Measurements from ENCODE around the gene ELAVL2. TPM values are rescaled to one million over a fixed set of nuclear protein-coding genes. Genes with fewer than 3 reads are reported as not detected.

ELAVL2 gene
- total RNA-seq, 1 donor: not detected

DNA sequence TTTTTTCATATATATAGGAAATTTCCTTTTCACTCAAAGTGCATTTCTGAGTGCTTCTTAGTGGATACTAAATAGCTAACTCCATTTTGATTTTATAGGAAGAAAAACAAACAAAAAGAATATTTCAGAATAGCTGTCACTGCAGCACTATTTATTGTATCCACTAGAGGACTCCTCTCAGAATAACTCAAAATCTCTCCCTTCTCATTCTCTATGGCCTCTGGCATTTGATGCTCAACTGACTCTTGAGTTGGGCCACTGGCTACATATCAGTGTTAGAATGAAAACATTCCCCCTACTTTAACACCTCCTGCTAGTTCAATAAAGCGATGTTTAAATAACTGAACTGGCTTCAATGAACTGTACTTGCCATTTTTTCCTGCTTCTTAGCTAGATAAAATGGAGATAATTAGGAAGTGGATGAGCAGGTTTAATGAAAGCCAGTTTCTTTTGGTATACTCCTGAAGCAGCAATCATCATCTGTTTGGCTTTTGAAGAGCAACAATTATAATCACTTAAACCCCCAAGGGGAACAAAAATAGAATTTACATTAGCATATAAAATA, 16.6 kb upstream of the ELAVL2 start:
- TF ChIP-seq, protein P1, sequence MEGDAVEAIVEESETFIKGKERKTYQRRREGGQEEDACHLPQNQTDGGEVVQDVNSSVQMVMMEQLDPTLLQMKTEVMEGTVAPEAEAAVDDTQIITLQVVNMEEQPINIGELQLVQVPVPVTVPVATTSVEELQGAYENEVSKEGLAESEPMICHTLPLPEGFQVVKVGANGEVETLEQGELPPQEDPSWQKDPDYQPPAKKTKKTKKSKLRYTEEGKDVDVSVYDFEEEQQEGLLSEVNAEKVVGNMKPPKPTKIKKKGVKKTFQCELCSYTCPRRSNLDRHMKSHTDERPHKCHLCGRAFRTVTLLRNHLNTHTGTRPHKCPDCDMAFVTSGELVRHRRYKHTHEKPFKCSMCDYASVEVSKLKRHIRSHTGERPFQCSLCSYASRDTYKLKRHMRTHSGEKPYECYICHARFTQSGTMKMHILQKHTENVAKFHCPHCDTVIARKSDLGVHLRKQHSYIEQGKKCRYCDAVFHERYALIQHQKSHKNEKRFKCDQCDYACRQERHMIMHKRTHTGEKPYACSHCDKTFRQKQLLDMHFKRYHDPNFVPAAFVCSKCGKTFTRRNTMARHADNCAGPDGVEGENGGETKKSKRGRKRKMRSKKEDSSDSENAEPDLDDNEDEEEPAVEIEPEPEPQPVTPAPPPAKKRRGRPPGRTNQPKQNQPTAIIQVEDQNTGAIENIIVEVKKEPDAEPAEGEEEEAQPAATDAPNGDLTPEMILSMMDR (IDR thresholded peaks at IDR 0.05; ENCODE audit: insufficient read depth, low read depth, low read length): no peak
- no peak for DNase-seq (ENCODE audit: low read depth)
- no peak overlapping the region for H3K4me3 ChIP-seq (ENCODE audit: low read depth, low read length)

DNA sequence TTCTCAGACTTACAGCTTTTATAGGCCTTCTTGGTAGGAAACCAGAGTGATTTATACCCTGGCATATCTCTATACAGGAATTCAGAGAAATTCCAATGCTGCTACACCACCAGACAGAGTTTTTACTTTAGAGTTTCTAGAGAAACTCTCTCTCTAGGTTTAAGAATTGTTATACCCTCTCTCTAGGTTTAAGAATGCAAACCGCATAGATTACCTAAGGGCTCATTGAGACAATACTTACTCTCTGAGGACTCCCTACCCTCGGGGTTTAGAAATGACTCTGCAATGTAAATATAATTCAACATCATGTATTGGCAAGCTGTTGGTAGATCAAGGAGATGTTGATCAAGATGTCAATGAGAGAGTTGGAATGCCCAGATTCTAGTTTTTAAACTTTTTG, 15.3 kb upstream of the ELAVL2 start:
- no peak for DNase-seq (ENCODE audit: low read depth)
- TF ChIP-seq, protein P1 (IDR thresholded peaks at IDR 0.05; ENCODE audit: insufficient read depth, low read depth, low read length): no peak
- H3K4me3 ChIP-seq (ENCODE audit: low read depth, low read length): no peak overlapping the region

DNA sequence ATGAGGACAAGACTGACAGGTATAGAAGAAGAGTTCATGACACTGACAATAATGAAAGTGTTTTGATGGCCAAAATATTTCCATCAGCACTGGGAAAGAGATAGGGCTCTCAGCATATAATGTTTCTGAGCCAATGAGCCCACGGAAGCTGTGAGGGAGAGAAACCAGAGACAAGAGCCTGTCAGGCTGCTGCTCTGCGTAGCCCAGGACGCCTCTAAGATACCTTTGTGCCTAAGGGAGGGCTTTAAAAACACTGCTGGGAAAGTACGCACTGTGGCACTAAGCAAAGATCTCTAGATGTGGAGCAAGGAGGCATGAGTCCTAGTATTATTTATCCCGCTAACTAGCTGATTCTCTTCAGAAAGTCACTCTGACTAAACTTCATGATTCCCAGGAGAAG, 11.0 kb upstream of the ELAVL2 start:
- H3K4me3 ChIP-seq (ENCODE audit: low read depth, low read length): no peak overlapping the region
- TF ChIP-seq, protein P1 (IDR thresholded peaks at IDR 0.05; ENCODE audit: insufficient read depth, low read depth, low read length): no peak

DNA sequence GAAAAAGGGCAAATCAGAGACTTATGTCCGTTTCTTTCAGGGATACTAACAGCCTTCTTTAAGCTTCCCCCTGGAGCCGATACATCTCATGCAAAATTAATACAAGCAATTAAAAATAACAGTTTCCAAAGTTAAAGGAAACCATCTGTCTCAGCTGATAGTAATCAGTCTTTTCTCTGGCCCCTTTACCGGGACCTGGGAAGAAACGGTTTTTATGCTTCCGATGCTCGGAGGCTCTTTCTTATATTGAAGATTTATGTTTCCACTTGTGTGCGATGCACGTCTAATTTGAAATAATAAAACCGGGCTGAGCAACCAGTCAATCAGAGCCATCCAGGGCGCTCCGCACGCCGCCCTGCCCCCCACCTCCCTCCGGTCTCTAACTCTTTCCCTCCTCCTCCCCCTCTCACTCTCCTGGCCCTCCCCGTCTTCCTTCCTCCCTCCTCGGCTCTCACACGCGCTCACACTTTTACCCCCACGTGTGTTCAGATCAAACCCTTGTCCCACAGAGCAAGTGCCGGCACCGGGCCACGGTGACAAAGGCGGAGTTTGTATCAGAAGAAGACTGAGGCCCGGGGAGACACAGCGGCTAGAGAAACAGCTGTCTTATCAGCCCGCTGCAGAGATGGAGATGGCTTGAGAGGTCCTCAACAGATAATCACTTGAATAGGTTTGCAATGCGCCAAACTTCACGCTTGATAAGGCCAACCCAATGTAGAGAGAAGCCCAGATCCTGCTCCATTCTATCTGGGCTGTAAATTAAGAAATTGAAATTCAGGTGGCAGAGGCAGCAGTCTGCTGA, 5.1 kb upstream of the ELAVL2 start:
- TF ChIP-seq, protein P1 (IDR thresholded peaks at IDR 0.05; ENCODE audit: insufficient read depth, low read depth, low read length): no peak
- DNase-seq (ENCODE audit: low read depth): no peak
- no peak overlapping the region for H3K4me3 ChIP-seq (ENCODE audit: low read depth, low read length)

More for the DNA sequence above, 11.0 kb upstream of the ELAVL2 start:
- DNase-seq (ENCODE audit: low read depth): no peak

DNA sequence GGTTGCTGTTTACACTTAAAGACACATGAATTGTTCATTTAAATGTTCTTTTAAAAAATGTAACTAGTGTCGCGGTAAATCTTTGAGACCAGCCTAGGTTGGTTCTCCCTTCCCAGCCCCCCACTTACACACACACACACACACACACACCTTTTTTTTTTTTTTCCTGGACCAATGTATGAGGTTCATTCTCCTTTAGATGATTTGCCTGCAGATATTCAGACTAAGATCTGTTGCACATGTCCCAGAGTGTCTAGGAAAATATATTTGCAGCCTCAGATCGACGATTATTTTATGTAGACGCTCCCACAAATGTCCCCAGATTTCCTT, 4.4 kb upstream of the ELAVL2 start:
- DNase-seq (ENCODE audit: low read depth): no peak
- TF ChIP-seq, protein P1 (IDR thresholded peaks at IDR 0.05; ENCODE audit: insufficient read depth, low read depth, low read length): no peak
- H3K4me3 ChIP-seq (ENCODE audit: low read depth, low read length): no peak overlapping the region

DNA sequence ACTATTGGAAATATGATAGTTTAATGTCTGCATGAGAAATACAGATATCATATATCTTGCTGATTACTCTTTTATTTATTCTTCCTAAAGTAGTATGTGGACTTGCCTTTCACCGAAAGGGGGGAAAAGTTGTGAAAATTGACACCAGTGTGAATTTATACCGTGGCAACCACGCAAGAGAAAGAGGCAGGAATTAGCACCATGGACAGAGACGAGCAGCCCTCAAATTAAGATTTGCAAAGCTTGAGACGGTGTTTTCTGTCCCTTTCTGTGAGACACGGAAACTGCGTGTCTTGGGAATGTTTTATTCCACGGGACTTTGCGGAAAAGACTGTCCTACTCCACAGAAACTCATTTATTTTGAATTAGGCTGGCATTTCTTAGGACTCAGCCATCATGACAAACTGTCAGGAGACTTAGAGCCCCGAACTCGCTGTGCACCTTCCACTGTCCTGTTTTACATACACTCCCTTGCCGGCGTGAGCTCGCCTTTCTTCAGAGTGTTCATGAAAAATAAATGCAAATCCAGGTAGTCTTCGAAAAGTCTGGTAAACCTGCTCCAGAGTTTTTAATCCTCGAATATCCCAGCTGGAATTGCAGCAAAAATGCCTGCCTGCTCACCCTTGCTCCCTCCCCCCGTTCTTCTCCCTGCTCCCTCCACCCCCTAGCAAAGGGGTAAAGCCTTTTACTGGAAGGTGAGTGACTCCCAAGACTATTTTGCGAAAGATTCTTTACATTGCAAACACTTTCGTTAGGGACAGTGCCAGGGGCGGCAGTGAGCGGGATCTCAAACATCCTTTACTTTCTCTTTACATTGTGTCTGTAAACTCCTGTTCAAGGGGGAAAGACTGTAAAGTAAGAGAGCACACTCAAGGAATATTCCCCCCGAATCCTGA, 3.8 kb upstream of the ELAVL2 start:
- TF ChIP-seq, protein P1 (IDR thresholded peaks at IDR 0.05; ENCODE audit: insufficient read depth, low read depth, low read length): no peak
- DNase-seq (ENCODE audit: low read depth): peak; percentile 9
- no peak overlapping the region for H3K4me3 ChIP-seq (ENCODE audit: low read depth, low read length)
